NCI-H1105 treated with DMSO at 0.1 percent for 48 hours (cell line): ENCODE data around the gene ZBTB7B.
A peak's percentile ranks its signal among the peaks of the same experiment; 100 is the strongest.

Experiments used
- DNase-seq: peaks from one replicate; lab custom pipeline; 2025; lab: John Stamatoyannopoulos, UW

ZBTB7B gene

DNA sequence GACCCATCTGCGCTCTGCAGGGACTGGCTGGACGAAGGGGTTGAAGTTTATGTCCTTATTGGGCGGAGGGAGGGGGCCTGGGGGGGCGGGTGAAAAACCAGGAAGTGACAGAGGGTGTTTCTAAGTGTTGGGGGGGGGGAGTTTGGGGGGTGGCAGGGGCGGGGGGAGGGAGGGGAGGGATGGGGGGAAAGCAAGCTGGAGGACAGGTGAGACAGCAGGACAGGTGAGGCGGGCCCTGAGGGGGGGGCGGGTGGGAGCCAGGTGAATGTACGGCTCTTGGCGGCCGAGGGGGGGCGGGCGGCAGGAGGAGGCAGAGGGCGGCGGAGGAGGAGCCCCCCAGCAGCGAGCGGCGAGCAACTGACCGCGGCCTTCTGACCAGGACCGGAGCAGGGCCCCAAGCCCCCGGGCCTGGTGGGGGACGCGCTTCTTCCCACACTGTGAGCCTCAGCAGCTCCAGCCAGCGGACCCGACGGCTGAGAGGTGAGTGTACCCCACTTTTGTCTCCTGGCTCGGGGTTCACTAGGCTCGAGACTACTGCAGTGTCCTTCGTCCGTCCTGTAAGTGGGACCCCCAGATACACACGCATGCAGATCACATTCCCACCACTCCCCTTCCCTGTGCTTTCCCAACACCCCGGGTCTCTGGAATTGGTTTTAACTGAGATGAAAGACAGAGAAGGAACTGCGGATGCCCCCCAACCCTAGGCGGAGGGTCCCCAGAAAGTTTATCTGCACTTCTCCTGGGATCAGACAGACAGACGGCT, at the start of gene ZBTB7B:
TSS of gene ZBTB7B (plus strand) at position 339 of the 763 bp plus-strand sequence. CDS start 11,859 bp downstream, outside the sequence.
- no peak for DNase-seq

DNA sequence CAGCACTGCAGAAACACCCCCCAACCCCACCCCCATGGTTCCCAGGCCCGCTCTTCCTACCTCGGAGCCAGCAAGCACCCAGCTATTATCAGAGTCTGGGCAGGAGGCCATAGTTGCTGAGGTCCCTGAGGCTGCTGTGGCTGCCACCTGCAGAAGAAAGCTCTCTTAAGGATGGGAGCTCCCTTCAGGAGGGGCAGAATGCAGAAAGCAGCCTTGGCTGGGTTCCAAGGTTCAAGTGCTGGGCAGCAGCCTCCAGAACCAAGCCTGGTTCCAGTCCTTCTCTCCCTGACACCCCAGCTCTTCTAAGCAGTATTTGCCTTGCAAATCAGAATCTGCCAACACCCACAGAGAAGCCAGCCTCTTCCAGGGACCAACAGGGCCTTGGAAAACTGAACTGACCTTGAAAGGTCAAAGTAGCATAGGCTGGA, 49.0 kb upstream of the ZBTB7B start:
- DNase-seq = no peak

DNA sequence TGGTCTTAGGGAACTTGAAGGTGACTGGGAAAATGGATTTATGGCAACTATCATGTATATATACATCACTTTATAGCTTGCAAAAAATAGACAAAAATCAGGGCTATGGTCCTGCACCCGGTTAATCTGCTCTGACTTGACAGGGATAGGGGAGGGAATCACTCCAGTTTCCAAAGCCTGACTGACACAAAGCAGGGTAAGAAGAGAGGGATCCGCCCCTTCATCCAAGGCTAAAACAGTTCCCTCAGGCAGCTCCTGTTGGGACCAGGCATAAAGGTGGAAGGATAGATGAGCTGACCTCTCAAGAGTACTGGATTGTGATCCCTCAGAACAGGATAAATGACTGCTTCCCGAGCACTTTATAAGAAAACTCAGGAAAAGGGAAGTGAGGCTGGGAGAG, 48.1 kb upstream of the ZBTB7B start:
- no peak for DNase-seq

DNA sequence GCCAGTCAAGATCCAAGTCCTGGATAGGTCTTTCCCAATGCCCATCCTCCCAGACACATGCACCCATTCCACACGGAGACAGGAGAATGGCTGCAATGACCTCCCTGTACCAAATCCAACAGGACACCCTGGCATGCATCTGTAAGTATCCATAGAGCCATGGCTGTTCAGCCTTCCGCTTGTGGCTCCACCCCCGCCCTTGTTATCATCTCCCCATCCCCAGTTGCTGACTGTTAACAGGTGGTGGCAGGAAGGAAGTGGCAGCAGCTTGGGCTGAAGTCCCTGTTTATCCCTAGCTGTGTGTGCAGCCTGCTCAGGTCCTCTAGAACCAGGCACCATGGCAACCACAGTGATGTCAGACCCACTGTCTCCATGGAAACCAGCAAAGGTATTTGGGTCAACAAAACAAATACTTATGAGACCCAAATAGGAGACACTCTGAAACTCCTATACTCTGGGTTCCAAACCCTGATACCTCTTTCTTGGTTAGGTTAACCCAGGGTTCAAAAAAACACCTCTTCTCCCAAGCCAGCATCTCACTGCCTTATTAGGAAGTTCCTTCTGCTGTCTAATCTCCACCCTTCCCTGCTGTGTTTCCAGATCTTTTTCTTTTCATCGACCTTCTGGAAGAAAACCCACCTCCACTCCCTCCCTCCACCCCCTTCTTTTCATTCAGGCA, 47.4 kb upstream of the ZBTB7B start:
- peak; percentile 83 for DNase-seq

DNA sequence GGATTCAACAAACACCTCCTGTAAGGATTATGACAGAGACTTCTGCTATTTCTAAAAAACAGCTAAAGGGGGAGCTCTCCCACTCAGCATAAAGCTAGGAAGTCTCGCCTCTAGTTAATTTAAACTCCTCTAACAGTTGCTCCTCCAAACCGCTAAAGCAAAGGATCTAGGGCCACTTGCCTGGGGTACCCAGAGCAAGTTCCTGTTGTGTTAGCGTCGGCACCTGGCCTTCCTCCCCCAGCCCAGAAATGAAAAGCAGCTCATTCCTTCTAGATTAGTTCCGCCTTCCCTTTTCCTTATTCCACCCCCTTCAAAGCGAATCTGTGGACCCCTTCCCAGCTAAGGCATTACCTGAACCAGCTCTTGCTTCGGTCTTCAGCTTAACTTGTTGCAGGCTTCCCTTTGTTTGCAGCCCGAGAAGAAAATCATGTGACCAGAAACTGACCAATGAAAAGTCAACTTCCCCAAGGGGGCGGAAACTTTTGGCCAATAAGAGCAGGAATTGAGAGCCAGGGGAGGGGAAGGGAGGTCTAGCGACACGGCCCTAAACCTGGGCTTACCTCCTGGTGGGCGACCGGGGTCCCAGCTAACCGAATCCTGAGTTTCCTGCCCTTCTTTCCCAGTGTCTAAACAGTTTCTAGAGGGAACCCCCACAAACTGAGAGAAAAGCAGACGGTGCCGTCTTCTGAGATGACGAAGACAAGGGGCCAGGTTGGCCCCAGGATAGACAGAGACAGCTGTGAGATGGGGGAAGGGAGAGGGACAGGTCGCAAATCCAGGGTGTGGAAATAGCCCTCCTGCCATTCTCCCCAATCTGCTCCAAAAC, 46.7 kb upstream of the ZBTB7B start, which contains the start of gene PBXIP1:
TSS of gene PBXIP1 (minus strand) at position 382 of the 826 bp plus-strand sequence. CDS start 2,378 bp downstream, outside the sequence.
- DNase-seq = peak; percentile 94

DNA sequence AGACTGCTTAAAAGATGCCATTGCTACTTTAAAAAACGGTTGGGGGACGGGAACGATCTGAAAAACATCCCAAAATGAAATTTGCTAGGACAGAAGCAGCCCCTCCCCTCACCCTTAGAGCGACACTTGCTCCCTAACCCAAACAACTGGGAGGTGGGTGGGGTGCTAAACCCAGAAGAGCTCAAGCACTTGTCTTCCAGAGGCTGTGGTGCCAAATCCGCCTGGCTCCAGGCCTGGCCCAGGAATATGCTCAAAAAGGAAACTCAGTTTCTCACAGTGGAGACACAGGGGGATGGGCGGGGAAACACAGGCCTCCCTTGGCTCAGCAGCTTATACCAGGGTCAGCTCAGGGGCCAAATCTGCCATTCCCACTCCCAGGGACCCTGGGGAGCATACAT, 46.1 kb upstream of the ZBTB7B start:
- DNase-seq = no peak

DNA sequence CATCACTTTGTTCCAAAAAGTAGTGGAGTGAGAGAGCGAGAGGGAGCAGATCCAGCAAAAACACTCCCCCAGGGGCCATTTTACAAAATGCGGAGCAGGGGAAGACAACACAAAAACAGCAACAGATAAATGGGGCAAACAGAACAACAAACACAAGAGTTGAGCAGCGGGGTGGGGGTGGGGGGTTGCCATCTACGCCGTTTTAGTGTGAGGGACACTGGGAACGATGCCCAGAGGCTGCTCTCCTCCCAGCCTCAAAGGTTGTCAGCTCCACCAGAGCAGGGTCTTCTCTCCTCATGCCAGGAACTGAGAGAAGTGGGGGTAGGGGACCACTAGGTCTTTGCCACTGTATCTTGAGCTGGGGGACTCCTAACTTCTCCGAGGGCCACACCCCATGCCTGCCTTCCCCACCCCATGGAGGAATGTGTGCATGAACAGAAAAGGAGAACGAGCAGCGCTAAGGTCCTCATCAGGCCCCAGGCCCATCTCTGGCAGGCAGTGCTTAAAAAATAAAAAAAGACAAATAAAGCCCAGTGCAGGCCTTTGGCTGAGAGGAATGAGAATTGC, 45.4 kb upstream of the ZBTB7B start:
- no peak for DNase-seq

DNA sequence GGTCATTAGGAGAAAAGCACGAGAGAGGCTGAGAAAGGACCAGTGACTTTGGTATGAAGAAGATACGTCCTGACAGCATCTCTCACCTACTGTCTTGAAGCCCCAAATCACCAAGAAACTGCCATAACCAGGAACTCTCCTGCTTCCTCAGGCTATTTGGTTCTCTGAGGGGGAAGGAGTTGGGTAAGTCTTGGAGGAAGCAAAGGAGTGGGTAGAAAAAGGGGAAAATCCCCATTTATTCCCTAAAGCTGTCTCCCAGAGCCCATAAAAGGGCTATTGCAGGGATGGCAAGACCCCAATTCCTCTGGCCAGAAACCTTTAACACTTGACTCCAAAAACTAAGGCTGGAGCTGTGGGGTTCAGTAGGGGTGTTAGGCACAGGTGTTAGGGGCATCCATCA, 44.6 kb upstream of the ZBTB7B start:
- DNase-seq = no peak

DNA sequence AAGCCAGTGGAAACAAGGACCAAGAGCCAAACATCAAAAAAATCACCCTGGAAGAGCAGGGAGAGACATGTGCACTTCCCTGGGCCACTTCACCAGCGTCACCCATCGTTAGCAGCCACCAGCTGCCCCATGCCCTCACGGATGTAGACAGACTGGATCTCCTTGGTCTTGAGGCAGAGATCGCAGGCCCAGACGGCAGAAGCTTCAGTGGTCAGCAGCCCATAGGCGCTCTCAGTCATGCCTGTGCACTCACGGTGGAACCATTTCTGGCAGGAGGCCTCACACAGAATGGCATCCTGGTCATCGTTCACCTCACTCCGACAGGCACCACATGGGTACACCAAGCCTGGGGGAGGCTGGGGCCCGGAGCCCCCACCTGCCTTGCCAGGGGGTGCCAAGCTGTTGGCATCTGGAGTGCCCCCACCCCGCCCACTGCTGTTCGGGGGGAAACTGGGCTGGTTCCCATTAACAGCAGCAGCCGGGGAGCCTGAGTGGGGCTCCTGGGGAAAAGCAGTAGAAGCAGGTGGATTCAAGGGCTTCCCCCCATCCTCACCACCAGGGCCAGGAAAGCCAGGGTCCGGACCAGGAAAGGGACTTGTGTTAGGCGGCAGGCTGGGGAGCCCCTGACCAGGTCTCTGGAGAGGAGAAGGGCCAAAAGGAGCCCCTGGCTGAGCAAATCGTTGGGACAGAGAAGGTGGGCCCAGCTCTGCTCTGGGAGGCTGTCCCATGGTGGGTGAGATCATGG, 43.7 kb upstream of the ZBTB7B start:
- no peak for DNase-seq

DNA sequence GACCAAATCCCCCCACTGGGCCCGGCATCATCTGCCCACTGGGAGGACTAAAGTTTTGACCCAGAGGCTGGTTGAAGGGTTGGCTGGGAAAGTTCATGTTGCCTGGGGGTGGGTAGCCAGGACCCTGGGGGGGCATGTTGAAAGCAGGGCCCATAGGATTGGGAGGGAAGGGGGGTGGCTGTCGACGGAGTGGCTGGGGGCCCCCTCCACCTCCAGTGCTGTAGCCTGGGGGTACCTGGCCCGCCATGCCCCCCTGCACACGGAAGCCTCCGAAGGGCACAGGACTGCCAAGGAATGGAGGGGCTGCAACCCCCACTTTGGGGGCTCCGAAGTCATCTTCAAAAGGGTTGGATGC, 43.2 kb upstream of the ZBTB7B start:
- DNase-seq = no peak

DNA sequence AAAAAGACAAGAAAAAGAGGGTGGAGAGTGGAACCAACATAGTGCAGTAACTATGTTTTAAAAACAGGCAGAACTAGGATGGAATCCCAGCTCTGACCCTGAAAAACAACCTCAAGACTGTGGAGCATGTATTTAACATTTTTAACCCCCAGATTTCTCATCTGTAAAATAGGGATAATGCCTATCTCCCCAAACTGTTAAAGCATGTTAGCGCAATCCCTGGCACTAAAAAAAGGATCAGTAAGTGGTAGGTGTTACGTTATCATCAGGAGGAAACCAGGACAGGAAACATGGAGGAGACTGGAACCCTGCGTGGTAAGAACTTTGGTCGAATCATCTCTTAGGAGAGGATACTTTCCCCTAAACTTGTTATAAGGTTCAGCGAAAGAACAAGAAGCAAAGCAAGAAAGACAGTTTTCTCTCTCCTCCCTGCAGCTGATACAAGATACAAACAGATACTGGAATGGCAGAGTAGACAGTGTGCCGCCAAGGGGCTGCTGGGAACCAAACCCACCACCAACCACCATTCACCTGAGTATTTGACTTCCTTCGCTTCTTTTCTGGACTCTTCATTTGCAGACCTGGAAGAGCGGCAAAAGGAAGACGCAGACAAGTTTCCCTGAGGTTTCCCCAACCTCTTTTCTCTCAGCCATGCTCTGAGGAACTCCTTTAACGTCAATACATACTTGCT, 42.0 kb upstream of the ZBTB7B start:
- no peak for DNase-seq

DNA sequence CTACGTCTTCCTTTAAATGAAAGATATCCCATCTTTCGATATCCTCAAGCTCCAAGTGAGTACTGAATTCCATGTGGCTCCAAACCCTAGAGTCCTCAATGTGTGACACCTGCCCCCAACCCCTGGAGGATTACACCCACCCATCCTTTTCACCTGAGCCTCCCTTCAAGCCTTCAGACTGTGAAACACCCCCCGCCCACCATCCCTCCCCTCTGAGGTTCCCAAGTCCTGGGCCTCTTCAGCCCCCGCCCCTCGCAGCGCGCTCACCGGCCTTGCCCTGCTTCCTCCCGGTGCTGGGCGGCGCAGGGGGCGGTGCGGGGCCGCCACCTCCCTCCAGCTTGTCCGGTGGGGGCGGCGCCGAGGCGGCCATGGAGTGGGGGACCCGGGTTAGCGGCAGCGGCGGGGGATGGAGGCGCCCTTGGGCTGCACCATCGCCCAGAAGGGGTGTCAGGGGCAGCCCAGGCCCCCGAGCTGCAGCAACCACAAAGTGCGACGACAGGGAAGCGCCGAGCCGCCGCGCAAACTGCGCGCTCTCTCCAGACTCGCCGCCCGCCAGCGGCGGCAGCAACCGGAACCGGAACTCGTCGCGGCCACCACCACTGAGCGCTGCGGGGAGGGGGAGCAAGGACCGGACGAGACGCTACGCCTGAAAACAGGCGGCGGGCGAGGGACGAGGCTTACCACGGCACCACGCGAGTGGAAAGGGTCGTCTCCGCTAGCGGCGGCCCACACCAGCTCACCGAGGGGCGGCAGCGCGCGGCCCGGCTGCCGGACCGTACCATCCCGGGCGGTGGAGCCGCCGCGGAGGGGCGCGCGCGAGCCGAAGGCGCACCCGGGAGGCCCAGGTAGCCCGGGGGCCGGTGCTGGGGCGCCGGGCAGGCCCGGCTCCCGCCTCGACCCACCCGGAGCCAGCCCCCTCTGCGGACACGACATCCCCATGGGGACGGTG, 41.1 kb upstream of the ZBTB7B start, which contains the start of gene PYGO2:
TSS of gene PYGO2 (minus strand) at position 576 of the 949 bp plus-strand sequence. CDS start at position 370, 206 bp downstream.
- DNase-seq = peak; percentile 67

DNA sequence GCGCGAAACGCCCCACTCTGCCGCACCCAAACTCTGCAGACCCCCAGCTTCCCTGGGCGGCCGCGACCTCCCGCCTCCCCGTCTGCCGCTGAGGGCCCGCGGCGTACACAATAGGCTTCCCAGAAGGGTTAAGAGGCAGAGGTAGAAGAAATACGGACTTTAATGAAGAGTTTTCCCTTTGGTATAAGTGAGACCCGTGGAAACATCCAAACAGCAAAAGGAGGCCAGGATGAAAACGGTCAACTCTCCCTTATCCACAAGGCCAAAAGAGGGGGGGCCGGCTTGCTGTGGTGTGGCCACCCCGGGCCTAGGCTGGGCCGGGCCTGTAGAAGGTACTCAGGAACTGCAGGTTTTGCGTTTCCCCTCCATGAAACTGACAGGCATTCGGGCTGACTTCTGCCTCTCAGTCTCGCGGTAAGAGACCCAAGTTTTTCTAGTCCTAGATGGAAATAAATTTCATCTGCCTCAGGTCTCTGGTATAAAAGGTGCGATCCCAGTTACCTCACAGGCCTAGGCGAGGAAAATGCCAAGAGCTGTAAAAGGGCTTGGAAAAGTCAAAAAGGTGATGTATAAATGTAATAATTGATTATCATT, 40.3 kb upstream of the ZBTB7B start:
- DNase-seq = no peak

DNA sequence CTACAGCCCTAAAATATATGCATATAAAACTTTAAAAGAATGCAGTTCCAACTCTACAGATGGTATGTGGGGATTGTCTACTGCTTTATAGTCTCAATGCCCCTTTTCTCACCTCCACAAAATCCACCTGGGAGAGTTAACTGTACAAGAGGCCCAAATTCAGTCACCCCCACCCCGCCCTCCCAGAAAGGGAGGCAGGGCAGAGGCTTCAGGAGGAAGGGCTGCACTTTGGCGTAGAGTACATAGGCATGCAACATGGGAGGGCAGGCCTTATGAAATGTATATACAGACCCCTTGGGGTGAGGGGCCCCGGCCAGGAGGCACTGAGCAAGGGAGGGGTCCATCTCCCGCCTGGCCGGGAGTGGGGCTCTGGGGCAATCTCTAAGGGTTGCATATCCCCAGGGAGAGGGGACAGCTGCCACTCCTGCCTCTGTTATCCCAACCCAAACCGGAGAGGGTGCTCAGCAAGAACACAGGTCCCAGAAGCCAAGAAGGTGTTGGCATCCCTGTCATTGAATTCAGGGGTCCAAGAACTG, 39.7 kb upstream of the ZBTB7B start:
- no peak for DNase-seq

DNA sequence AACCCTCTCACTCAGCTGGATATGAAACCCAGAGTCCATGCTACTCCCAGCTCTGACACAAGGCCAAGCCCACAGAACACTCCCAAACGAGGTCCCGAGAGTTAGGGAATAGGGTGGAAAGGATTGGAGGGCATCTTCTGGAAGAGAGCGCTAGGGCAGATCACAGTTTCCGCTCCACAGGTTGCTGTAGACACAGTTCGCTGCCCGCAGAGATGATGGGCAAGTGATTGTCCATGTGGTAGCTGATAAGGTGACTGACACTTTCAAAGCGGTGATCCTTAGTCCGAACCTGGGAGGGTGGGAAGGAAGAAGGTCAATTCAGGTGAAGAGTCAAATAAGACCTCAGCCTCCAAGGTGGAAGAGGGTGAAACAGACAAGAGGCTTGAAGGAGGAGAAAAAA, 39.0 kb upstream of the ZBTB7B start:
- no peak for DNase-seq

DNA sequence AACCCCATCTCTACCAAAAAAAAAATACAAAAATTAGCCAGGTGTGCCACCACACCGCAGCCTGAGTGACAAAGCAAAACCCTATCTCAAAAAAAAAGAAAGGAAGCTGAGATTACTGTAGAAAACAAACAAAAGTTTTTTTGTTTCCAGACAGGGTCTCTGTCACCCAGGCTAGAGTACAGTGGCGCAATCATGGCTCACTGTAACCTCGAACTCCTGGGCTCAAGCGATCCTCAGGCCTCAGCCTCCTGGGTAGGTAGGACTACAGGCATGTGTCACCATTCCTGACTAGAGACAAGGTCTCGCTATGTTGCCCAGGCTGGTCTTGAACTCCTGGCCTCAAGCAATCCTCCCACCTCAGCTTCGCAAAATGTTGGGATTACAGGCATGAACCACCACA, 38.2 kb upstream of the ZBTB7B start:
- DNase-seq = no peak

DNA sequence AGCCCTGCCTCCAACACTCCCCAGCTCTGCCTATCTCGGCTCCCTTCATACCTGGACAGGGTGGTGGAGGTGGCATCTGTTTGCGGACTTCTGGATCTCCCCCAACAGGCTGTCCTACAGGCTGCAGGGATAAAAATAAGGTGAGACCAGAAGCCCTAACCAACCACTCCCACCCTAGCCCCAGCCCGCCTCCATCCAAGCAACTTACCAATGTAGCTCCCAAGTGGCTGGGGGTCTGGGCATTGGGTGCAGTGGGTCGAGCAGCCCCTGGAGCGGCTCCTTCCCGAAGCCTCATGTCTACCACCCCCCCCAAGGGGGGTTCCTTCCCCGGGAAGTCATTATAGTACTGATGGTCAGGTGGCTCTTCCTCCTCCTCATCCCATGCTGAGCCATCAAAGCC, 36.5 kb upstream of the ZBTB7B start:
- no peak for DNase-seq

DNA sequence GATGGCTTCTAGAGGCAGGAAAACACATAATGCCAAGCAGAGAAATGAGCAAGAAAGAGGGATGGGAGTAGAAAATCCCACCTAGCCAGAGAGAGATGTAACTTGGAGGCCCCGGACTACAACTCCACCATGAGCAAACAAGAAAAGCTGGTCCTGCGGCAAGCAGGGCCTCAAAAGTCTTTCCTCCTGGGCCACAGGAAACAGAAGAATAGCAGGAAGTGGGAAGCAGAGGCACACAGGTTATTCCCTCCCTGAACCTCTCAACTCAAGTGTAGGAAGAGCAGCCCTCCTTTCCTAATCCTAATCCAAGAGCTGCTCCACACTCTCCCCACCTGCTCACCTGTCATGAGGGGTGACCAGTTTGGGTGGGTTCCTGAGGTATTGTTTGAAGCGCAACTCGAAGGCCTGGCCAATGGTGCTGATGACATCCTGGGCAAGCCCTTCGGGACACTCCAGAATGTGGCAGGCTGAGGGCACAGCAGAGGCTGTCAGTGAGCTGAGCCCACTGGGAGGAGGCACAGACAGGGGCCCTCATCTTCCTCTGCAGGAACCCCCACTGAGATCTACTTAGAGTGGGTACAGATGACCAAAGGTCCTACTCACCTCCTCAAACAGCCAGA, 35.2 kb upstream of the ZBTB7B start:
- DNase-seq = no peak

DNA sequence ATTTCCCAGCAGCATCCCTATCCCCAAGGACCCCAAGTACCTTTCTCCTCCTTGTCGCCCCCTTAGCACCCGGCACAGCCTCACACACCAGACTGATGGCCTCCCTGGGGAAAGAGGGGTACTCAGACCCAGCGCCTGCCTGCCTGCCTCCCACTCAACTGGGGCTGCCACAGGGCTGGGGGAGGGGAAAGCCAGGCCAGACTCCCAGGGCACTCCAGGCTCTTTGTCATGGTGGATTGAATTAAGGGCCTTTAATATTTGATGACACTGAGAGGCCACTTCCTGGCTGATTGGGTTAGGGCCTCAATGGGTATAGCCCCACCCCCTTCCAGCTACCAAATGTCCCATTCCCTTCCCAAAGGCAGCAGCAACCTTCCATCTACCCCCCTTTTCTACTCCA, 33.9 kb upstream of the ZBTB7B start:
- no peak for DNase-seq
